Transverse colon (tissue), 4 donors: ENCODE results near the gene MACROD1. TPM values are rescaled to one million over a fixed set of nuclear protein-coding genes. Genes with fewer than 3 reads are reported as not detected.
A peak's percentile ranks its signal among the peaks of the same experiment; 100 is the strongest.

Experiments used
- DNase-seq: peaks from one replicate; pipeline ENCODE4 v3.0.0-alpha.2; 2019
- H3K27ac ChIP-seq, 4 donors: fragments of 200-600 bp; sonication (generic); 2 replicates each; pipeline ENCODE4 v1.5.1; 2016 to 2018; ENCODE audit warnings: inconsistent platforms in 4 of 4
- H3K27me3 ChIP-seq: fragments of 200-600 bp; sonication (generic); 2 replicates; pipeline ENCODE4 v1.5.1; 2017; ENCODE audit warnings: inconsistent platforms
- H3K36me3 ChIP-seq, 4 donors: fragments of 200-600 bp; sonication (generic); 2 replicates each; pipeline ENCODE4 v1.5.1; 2017 to 2019; ENCODE audit warnings: inconsistent platforms in 4 of 4
- H3K4me1 ChIP-seq, 4 donors: fragments of 200-600 bp; sonication (generic); 2 replicates each; pipeline ENCODE4 v1.5.1; 2017 to 2020; ENCODE audit warnings: inconsistent platforms in 4 of 4
- H3K4me3 ChIP-seq, 4 donors: fragments of 200-600 bp; sonication (generic); 1 replicate in 1 of 4; 2 replicates in 3 of 4; pipeline versions ENCODE4 v1.5.1 to v1.6.1; 2017 to 2019; ENCODE audit warnings: inconsistent platforms in 4 of 4
- H3K9me3 ChIP-seq, 2 donors: fragments of 200-600 bp; sonication (generic); 2 replicates each; pipeline ENCODE4 v1.5.1; 2017 to 2019; ENCODE audit warnings: inconsistent platforms in 2 of 2
- CTCF ChIP-seq, 5 experiments: fragments of 200-600 bp in 3 of 5; fragments of 450-650 bp in 2 of 5; sonication (generic) in 3 of 5; IDR thresholded peaks; 1 replicate in 2 of 5; 2 replicates in 3 of 5; pipeline ENCODE4 v1.5.1; 2016 to 2017; ENCODE audit warnings: antibody characterized with exemption in 5 of 5, inconsistent platforms in 3 of 5, mild to moderate bottlenecking in 2 of 5, moderate library complexity in 1 of 5
- EP300 ChIP-seq: sonication (generic); formaldehyde crosslinking; IDR thresholded peaks from one replicate; pipeline ENCODE4 v1.6.1; 2017; ENCODE audit warnings: antibody characterized with exemption, low read depth
- POLR2A ChIP-seq: fragments of 450-650 bp; IDR thresholded peaks from one replicate; pipeline ENCODE4 v1.6.1; 2016; ENCODE audit warnings: antibody characterized with exemption, mild to moderate bottlenecking, moderate library complexity
- POLR2AphosphoS5 ChIP-seq, 3 donors: sonication (generic); formaldehyde crosslinking; IDR thresholded peaks; one replicate each; pipeline ENCODE4 v1.6.1; 2016; ENCODE audit warnings: antibody characterized with exemption in 3 of 3
- WGBS, 2 donors: methylation state at CpG; one replicate each; pipeline ENCODE4 v1.1.5; 2018; ENCODE audit warnings: low coverage in 1 of 2; 5-methylcytosine and 5-hydroxymethylcytosine counted together
- in situ Hi-C, 4 donors: fragments of 200-750 bp; cut with MboI; loops; one replicate each; pipeline versions ENCODE4 v1.15.0 to v1.15.1; 2017; ENCODE audit warnings: low sequenced_read_pairs in 3 of 4, low pct_ligation_motif_present in 1 of 4, low pct_unique_long_range_greater_than_20kb in 1 of 4
- intact Hi-C: fragments of 100-400 bp; cut with DNase I; formaldehyde crosslinking; loops from one replicate; pipeline ENCODE4 v1.15.1; 2023; ENCODE audit warnings: low total_unique reads
- total RNA-seq, 4 donors: library from RNA; depleted of rRNA; stranded (reverse); fragments of >200 nt; gene quantifications; one replicate each; pipeline ENCODE4 v1.1.0, GENCODE V29; 2016

MACROD1 gene
- total RNA-seq, 4 donors from 2014 or later = 42.9 to 50.7 (median 50.1) TPM

GRCh38 chr11:63993993-63994392, 171.9 kb downstream of the MACROD1 start:
- no peak for DNase-seq
- in situ Hi-C loops (loop anchor here in 3 of 4 donors (10.0 kb wide), 2 partner anchors 151 to 161 kb away; no protein-coding TSS in a partner anchor), intact Hi-C loops (no loop called here)
- TF ChIP-seq POLR2A = no peak
- TF ChIP-seq CTCF (IDR thresholded peaks at IDR 0.05) = no peak
- TF ChIP-seq EP300 = no peak
- TF ChIP-seq POLR2AphosphoS5 (IDR thresholded peaks at IDR 0.05) = no peak
- Histone ChIP-seq H3K27me3 (no peaks in the 10 kb centered on the region), H3K4me1 (peaks cover under 1 to 8% (median 3%) of the 10 kb centered on the region in 4 donors), H3K27ac (no peak overlapping the region), H3K9me3 (no peaks in the 10 kb centered on the region), H3K36me3 (peaks cover 0 to 17% (median 6%) of the 10 kb centered on the region in 4 donors), H3K4me3 (no peak overlapping the region)
- WGBS, 2 donors = 33 to 73% methylated on average over 2 to 6 of the region's 6 CpGs

- Histone ChIP-seq H3K36me3 (peaks cover 0 to 19% (median 7%) of the 10 kb centered on the region in 4 donors), H3K27ac (no peak overlapping the region), H3K9me3 (no peaks in the 10 kb centered on the region), H3K4me1 (peaks cover 0 to 5% (median under 1%) of the 10 kb centered on the region in 4 donors), H3K4me3 (no peak overlapping the region), H3K27me3 (no peaks in the 10 kb centered on the region)
- in situ Hi-C loops = loop anchor here in 3 of 4 donors (10.0 kb wide), 2 partner anchors 152 to 162 kb away; no protein-coding TSS in a partner anchor
- 72 to 93% methylated on average over 3 to 5 of the region's 5 CpGs for WGBS, 2 donors
- intact Hi-C loops = no loop called here
- no peak for DNase-seq
- TF ChIP-seq EP300 (no peak), POLR2AphosphoS5 (IDR thresholded peaks at IDR 0.05) (no peak), POLR2A (no peak), CTCF (IDR thresholded peaks at IDR 0.05) (no peak)
Observed at GRCh38 chr11:63993100-63993499, 172.8 kb downstream of the MACROD1 start.

- Histone ChIP-seq H3K27ac (no peak overlapping the region), H3K4me1 (peaks cover 8 to 20% (median 12%) of the 10 kb centered on the region in 4 donors), H3K9me3 (no peaks in the 10 kb centered on the region), H3K36me3 (peaks cover 0 to 6% (median 2%) of the 10 kb centered on the region in 4 donors), H3K27me3 (no peaks in the 10 kb centered on the region), H3K4me3 (no peak overlapping the region)
- no peak for DNase-seq
- intact Hi-C loops (no loop called here), in situ Hi-C loops (loop anchor here in 3 of 4 donors (10.0 kb wide), 2 partner anchors 153 to 163 kb away; no protein-coding TSS in a partner anchor)
- WGBS, 2 donors = 88 to 94% methylated on average over 8 to 10 of the region's 10 CpGs
- no peak for TF ChIP-seq POLR2AphosphoS5 (IDR thresholded peaks at IDR 0.05)
- no peak for TF ChIP-seq POLR2A
- no peak for TF ChIP-seq CTCF (IDR thresholded peaks at IDR 0.05)
Observed at GRCh38 chr11:63991558-63991957, 174.4 kb downstream of the MACROD1 start.

- H3K4me3 ChIP-seq = peak overlapping the region; percentile 84 to 100 (median 95)
- peak overlapping the region; percentile 84 to 95 (median 92) for H3K27ac ChIP-seq
- peaks cover 0 to 6% (median 2%) of the 10 kb centered on the region in 4 donors for H3K36me3 ChIP-seq
- H3K9me3 ChIP-seq = no peaks in the 10 kb centered on the region
- TF ChIP-seq POLR2AphosphoS5 (IDR thresholded peaks at IDR 0.05) = no peak
- H3K27me3 ChIP-seq = no peaks in the 10 kb centered on the region
- in situ Hi-C loops = no loop called here
- no peak for DNase-seq
- intact Hi-C loops = no loop called here
- WGBS, 2 donors = 42 to 77% methylated on average over 7 to 25 of the region's 25 CpGs
- H3K4me1 ChIP-seq = peaks cover 10 to 26% (median 16%) of the 10 kb centered on the region in 4 donors
Observed at GRCh38 chr11:63986932-63987513, 178.9 kb downstream of the MACROD1 start.
